ENCODE results near the gene FAM234B. TPM values are rescaled to one million over a fixed set of nuclear protein-coding genes. Genes with fewer than 3 reads are reported as not detected.
"Not testable (repeated sequence)": the region's sequence is repeated elsewhere in the genome, so short reads cannot be mapped to it uniquely, and the experiment has no call there.

The FAM234B gene
- total and polyA plus RNA-seq, 7 donors = 0.89 to 4.0 (median 2.1) TPM

GRCh38 chr12:13075786-13076570 lies 31.8 kb downstream of the FAM234B start:
- H3K36me3 ChIP-seq (ENCODE audit: insufficient read depth in 1 of 2, low read depth in 1 of 2) = peaks cover 13 to 58% of the 10 kb centered on the region in 2 donors
- WGBS, 3 donors = 85 to 97% (median 86%) methylated on average over 12 of the region's 12 CpGs
- no peak for DNase-seq
- H3K9me3 ChIP-seq = no peaks in the 10 kb centered on the region
- H3K27me3 ChIP-seq (ENCODE audit: insufficient read depth in 3 of 3, low read length in 2 of 3) = no peaks in the 10 kb centered on the region
- intact Hi-C loops (cut with DNase I) = no loop called here
- H3K4me3 ChIP-seq = no peak overlapping the region
- no peak overlapping the region for H3K27ac ChIP-seq
- no peak for ATAC-seq
- no peaks in the 10 kb centered on the region for H3K4me1 ChIP-seq
- TF ChIP-seq CTCF (IDR thresholded peaks at IDR 0.05) = no peak

GRCh38 chr12:13079440-13079906 lies 35.3 kb downstream of the FAM234B start:
- H3K9me3 ChIP-seq = no peaks in the 10 kb centered on the region
- intact Hi-C loops (cut with DNase I) = no loop called here
- peaks cover 9 to 42% of the 10 kb centered on the region in 2 donors for H3K36me3 ChIP-seq (ENCODE audit: insufficient read depth in 1 of 2, low read depth in 1 of 2)
- H3K27me3 ChIP-seq (ENCODE audit: insufficient read depth in 3 of 3, low read length in 2 of 3) = no peaks in the 10 kb centered on the region
- 83 to 88% (median 84%) methylated on average over 8 of the region's 8 CpGs for WGBS, 3 donors
- DNase-seq (no peak), ATAC-seq (no peak)
- no peak overlapping the region for H3K4me3 ChIP-seq
- H3K27ac ChIP-seq = no peak overlapping the region
- H3K4me1 ChIP-seq = no peaks in the 10 kb centered on the region
- TF ChIP-seq CTCF (IDR thresholded peaks at IDR 0.05) = no peak

- no peak for DNase-seq
- Histone ChIP-seq H3K9me3 (no peaks in the 10 kb centered on the region), H3K27ac (no peak overlapping the region), H3K4me1 (no peaks in the 10 kb centered on the region), H3K27me3 (ENCODE audit: insufficient read depth in 3 of 3, low read length in 2 of 3) (no peaks in the 10 kb centered on the region), H3K4me3 (no peak overlapping the region), H3K36me3 (ENCODE audit: insufficient read depth in 1 of 2, low read depth in 1 of 2) (peaks cover 9 to 49% of the 10 kb centered on the region in 2 donors)
- TF ChIP-seq CTCF (IDR thresholded peaks at IDR 0.05) = no peak
- no peak for ATAC-seq
- intact Hi-C loops (cut with DNase I) = no loop called here
- 89 to 94% (median 94%) methylated on average over 3 of the region's 3 CpGs for WGBS, 3 donors
These were observed 36.1 kb downstream of the FAM234B start for GRCh38 chr12:13080266-13080665.

GRCh38 chr12:13082861-13083260 lies 38.7 kb downstream of the FAM234B start:
- Histone ChIP-seq H3K4me1 (no peaks in the 10 kb centered on the region), H3K27ac (no peak overlapping the region), H3K9me3 (no peaks in the 10 kb centered on the region), H3K4me3 (no peak overlapping the region), H3K36me3 (ENCODE audit: insufficient read depth in 1 of 2, low read depth in 1 of 2) (peaks cover 9 to 36% of the 10 kb centered on the region in 2 donors), H3K27me3 (ENCODE audit: insufficient read depth in 3 of 3, low read length in 2 of 3) (no peaks in the 10 kb centered on the region)
- 92 to 100% (median 98%) methylated on average over 2 of the region's 2 CpGs for WGBS, 3 donors
- TF ChIP-seq CTCF (IDR thresholded peaks at IDR 0.05) = no peak
- DNase-seq (no peak), ATAC-seq (no peak)
- intact Hi-C loops (cut with DNase I) = no loop called here

GRCh38 chr12:13083638-13084037 lies 39.5 kb downstream of the FAM234B start:
- H3K9me3 ChIP-seq; H3K4me1 ChIP-seq; H3K27me3 ChIP-seq (ENCODE audit: insufficient read depth in 3 of 3, low read length in 2 of 3); DNase-seq; H3K27ac ChIP-seq; ATAC-seq; H3K4me3 ChIP-seq; intact Hi-C loops (cut with DNase I): not testable (repeated sequence)
- peaks cover 9 to 36% of the 10 kb centered on the region in 2 donors for H3K36me3 ChIP-seq (ENCODE audit: insufficient read depth in 1 of 2, low read depth in 1 of 2)
- 93 to 100% (median 95%) methylated on average over 5 of the region's 5 CpGs for WGBS, 3 donors
